ENCODE measurements around the gene CXCR3.
"Not testable (repeated sequence)": the region's sequence is repeated elsewhere in the genome, so short reads cannot be mapped to it uniquely, and the experiment has no call there.

Gene CXCR3

DNA sequence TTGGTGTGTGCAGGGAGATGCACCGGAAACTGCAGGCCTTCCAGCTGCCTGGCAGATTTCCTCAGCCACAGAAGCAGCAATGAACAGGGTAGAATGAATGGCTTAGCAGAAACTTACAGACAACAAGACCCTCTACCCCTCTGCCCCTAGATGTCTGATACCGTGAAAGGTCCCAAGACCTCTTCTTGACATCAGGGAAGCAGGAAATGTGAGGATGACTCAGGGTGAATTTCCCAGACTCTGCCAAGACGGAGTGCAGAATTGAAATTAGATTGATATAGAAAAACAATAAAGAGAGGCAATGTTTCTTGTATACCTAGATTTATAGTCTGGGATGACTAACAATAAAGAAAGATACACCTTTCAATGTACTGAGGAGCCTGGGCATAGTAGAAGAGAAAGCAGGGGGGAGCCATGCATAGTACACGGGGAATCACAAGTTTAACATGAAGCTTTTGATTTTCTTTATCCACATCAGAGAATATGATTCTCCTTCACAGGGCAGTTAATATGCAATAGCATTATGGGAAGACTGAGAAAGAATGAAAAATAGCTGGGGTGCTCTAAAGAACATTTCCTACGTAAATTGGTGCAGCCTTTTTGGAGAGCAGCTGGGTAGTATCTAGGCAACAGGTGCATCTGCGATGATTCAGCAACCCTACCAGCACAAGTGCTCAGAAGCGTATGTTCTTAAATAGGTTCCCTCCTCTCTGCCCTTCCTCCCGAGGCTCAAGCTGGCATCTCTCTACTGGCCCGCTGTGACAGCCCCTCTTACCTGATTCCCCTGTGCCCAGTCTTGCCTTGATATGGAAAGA, 18.3 kb upstream of the CXCR3 start:
- DNase-seq = no peak

DNA sequence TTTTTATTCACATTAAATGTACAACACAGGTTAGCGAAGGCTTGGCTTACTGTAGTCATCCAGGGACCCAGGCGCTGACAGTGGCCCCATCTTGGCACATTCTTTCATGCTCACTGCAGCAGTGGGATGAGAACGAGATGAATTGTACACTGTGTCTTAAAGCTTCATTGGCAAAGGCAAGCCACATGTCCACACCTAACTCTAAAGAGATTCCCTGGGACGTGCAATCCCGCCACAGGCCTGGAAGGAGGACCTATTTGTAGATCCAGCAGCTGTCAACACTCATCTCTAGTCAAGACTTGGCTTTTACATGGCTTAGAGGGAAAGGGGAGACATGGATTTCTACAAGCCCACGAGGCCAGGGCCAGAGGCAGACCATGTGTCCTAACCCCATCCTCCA, 16.1 kb upstream of the CXCR3 start:
- DNase-seq = no peak

DNA sequence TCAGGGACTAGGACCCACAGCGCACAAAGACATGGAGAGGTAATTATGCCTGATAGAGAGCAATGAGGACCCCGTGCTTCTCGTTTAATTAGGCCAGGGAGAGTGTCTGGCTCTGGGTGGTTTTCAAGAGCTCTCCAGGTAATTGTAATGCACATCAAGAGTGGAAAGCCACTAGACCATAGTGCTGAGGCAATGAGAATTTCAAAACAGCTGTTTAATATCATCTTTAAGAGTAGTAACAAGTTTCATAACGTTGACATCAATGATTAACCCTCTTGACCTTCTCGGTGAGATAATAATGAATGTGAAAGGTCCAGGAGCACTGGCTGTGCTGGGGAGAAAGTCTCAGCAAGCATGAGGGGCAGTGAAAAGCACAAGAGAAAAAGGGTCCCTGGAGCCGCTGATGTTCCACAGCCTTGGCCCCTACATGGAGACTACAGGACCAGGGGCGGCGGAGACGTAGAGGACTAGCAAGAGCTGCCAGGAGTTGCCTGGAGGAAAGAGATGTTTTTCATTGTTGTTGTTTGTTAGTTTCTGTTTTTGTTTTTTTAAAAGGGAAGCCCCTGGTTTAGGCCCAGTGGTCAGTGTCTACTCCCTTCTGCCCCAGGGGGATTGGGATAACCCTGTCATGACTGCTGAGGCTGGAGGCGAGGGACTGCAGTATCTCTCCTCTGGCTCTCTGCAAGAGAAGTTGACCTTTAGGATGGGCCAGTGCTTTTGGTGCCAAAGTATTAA, 14.8 kb upstream of the CXCR3 start:
- no peak for DNase-seq

DNA sequence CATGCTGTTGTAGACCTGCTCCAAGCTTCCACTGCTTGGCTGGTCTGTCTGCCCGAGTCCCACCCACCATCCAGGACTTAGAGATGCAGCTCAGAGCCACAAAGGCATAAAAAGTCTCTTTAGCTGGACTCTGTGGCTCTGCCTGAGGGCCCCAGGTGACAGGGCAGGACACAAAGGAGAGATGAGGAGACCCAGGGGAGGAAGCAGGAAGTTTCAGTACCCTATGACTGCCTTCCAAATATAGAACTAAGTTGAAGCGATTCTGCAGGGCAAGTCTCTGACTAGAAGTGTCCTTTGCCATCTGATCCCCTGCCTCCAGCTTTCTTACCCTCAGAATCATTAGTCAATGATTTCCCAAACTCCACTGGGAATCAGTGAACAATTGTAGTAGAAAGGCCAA, 11.2 kb upstream of the CXCR3 start:
- DNase-seq = no peak

DNA sequence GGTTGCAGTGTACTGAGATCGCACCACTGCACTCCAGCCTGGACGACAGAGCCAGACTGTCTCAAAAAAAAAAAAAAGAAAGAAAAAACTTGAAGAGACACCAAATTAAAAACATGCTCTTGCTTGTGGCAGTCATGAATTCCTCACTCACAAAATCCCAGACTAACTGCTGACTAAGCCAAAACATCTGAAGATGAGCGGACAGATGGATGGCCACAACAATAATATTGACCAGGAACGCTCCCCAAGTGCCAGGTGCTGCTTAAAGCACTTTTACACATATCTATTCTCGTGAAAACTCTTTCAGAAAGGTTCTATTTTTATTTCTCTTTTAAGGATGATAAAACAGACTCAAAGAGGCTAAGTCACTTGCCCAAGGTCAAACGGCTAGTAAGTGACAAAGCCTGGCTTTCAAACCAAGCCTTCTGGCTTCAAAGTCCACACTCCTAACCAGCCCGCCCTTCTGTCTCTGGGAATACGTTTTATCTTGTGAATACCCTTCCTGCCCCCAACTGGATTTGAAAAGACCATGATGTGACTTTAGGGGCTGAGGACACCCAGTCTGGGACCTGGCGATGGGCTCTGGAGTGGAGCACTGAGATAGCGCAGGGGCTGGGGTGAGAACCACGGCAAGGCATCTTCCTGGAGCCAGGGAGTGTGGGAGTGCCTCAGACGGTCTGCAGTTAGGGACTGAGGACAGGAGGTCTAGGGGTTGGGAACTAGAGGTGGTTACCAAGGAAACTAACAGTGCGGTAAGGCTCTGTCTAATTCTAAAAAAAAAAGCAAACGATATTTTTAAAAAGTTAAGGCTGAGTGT, 9.5 kb upstream of the CXCR3 start:
- DNase-seq = no peak

DNA sequence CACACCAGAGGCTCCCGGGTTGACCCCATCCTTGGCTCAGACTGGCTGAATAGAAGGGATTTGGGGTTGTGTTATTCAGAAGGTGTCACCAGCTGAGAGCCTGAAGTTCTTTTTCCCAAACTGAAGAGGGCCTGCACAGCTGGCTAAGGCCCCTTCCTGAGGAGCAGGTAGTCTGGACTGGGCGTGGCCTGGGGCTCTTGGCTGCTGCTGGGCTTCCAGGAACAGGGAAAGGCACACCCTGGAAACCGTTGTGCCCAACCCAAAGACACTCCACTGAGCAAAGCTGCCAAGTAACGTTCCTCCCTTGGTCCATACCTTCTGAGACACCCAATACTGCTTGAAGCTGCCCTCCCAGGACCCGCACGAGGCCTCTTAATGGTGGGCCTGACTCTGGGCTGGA, 8.3 kb upstream of the CXCR3 start:
- DNase-seq = no peak

DNA sequence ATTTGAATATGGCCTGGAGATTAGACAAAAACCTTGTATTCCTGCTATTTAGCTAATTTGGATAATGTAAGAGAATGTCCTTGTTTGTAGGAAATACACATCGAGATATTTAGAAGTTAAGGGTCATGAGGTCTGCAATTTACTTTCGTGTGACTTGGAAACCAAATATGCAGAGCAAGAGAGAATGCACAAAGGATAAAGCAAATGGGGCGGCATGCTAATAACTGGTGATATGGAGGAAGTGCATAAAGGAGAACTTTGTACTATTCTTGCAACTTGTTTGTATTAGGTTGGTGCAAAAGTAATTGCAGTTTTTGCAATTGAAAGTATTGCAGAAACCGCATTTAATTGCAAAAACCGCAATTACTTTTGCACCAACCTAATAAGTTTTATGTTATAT, 7.2 kb upstream of the CXCR3 start:
- DNase-seq = no peak

DNA sequence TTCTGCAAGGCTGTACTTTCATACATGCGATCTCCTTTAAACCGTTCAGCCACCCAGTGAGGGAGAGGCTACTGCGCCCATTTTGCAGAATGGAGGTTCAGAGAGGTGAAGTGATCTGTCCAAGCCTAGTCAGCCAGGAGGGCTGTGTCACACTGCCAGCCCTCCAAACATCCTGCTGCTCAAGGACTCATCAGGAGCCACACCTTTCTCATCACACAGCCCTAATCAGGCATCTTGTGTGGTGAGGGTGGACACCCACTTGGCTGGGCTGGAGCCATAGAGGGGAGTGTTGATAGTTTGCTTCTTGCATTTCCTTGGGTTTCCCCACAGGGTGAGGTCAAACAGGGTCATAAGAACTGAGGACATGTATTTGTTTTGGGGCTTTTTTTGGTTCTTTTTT, 5.4 kb upstream of the CXCR3 start:
- DNase-seq = no peak

DNA sequence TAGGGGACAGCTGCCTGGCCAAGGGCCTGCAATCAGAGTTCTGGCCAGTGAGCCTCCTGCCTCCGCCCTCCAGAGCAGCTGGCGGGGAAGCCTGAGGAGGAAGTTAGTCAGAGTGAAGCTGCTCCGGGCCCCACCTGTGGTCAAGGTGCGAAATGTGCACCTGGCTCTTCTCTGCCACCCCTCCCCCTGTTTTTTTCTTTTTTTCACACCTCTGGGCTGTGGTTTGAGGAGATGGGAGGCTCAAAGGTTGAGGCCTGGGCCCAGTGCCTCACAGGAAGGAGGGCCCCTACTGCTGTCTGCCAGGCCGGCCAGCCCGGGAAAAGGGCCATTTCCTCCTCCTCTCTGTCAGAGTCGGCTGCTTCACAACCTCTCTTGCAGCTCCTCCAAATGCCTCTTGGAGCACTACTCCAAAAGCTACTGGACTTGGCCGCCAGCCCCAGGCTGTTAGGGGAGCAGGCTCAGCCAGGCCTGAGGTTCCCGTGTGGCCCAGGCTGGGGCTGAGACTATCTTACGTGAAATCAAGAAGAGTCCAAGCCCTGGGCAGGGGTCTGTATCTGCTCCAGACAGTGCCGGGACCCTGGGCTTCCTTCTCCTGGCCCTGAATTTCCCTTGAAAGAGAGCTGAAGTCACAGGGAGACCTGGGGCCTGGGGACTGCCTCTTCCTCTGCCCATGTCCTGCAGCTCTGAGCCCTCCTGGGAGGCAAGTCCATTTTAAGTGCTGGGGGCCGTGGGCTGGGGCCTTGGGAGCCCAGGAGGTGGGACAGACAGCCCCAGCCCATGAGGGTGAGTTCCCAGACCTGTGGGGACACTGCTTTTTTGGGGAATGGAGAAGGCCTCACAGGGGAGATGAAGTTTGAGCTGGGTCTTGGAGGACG, 4.5 kb upstream of the CXCR3 start:
- DNase-seq = peak; percentile 61

DNA sequence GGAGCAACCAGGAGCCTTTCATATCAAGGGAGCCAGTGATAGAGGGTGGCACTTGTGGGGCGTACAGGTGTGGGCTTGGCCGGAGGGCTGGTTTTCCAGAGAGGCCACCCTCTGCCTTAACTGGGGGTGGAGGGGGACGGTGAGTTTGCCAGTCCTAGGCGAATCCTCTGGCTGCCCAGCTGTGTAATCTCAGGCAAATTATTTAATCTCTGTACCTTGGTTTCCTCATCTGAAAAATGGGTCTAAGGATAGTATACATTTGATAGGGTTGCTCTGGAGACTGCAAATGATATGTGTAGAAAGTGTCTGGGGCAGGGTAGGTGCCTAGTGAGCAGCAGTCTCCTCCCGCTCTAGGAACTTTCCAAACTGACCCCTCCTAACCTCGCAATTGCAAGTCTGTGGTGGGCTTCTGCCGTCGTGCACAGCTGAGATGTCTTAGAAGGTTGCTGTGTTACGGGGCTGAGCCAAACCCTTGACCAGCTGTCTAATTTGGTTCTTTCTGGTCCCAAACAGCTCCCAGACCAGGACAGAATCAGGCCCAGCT, 3.8 kb upstream of the CXCR3 start:
- no peak for DNase-seq

DNA sequence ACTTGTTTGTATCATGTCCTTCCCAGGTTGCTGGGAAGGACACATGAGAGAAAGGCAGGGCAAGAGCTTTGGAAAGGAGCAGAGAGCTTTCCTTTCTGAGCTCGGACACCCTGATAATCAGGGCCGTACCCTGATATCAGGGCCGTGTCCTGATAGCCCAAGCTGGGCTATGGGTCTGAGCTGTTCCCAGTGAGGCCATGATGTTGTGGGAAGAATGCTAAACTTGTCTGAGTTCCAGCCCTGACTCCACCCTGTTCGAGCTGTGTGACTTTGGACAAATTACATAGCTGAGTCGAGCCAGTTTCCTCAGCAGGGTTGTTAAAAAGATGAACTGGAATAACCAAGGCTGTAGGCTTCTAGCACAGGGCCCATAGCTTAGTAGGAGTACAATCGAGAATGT, 3.3 kb upstream of the CXCR3 start:
- DNase-seq = no peak

DNA sequence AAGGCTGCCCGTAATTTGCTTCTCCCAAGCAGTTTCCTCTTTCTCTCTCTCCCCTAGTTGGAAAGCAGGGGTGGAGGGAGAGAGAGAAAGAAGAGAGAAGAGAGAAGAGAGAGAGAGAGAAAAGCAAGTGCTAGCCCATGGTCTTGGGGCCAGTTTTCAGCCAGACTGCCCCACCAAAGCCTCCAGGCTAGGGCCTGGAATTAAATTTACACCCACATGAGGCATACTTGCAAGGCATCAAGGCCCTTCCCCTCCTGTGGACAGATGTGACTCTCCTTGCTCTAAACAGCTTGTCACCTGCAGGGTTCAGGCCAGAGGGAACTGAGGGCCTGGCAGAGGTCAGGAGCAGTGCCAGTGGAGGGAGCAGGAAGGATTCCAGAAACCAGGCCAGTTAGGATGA, 1.7 kb upstream of the CXCR3 start:
- no peak for DNase-seq

DNA sequence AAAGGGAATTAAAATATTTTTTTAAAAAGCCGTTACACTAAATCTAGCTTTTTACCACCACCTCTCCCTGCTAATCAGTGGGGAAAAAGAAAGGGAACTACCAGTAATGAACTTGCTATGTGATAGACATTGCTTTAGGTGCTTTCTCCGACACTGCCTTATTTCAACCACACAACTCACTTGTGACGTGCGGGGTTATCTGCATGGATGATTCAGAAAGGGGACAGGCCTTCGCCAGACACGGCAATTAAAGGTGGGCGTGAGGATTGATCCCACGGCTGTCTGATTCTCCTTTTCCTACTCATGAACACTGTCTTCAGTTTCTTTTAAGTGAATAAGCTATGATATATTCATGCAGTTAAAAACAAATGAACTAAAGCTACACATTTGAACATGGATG, 882 bp upstream of the CXCR3 start:
- no peak for DNase-seq

DNA sequence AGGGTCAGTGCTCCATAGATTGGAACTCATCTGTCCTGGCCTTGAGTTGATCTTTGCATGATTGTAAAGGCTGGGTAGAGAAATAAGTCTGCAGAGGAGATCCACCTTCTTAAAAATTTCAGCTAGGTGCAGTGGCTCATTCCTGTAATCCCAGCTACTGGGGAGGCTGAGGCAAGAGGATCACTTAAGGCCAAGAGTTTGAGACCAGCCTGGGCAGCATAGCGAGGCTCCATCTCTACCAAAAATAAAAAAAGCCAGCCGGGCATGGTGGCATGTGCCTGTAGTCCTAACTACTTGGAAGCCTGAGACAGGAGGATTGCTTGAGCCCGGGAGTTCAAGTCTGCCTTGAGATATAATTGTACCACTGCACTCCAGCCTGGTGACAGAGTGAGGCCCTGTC, 476 bp upstream of the CXCR3 start:
- DNase-seq = no peak

DNA sequence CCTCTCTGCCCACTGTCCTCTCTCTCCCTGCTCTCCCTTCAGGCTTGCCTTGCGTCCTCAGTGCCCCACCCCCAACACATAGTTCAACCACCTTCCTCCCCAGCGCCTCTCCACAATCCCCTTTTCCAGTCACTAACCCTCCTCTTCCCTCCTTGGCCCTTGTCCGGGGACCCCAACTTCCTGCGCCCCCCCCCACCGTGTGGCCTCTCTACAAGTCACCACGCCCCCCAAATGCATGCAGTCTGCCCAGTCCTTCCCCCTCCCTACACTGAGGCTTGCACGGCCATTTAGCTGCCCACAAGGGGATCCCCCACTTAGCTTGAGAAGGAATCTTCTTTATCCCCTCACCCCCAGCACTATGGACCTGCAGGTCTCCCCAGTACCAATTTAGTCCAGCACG, 569 bp downstream of the CXCR3 start:
- DNase-seq = no peak

DNA sequence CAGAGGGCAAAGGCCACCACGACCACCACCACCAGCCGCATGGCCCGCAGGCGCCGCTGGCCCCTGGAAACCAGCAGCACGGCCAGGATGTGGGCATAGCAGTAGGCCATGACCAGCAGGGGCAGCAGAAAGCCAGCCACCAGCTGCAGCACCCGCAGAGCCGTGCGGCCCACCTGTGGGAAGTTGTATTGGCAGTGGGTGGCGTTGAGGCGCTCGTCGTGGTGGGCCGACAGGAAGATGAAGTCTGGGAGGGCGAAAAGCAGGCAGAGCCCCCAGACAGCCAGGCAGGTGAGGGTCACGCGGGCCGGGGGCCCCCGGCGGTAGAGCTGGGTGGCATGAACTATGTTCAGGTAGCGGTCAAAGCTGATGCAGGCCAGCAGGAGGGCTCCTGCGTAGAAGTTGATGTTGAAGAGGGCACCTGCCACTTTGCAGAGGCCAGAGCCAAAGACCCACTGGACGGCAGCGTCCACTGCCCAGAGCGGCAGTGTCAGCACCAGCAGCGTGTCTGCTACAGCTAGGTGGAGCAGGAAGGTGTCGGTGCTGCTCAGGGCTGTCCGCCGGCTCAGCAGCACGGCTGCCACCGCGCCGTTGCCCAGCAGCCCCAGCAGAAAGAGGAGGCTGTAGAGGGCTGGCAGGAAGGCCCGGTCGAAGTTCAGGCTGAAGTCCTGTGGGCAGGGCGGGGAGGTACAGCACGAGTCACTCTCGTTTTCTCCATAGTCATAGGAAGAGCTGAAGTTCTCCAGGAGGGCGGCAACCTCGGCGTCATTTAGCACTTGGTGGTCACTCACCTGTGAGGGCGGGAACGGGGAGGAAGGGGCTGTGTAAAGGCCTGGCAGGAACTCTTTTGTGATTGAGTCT, 1.4 kb downstream of the CXCR3 start:
- no peak for DNase-seq

DNA sequence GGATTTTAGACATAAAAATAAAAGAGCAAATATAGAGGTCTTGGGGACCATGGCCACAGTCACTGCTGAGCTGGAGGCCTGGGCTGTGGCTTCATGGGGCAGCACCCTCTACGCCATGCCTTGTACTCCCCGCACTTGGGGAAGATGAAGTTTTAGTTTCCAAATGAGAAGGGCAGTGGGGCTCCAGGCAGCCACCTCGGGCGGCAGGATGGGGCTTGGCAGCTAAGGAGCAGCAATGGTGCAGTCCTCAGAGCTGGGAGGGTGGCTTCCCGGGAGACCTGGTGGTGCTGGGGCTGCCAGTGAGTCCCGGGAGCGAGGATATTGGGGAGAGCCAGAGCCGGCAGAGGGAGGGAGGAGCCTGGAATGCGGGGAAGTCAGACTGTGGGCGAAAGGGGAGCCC, 2.4 kb downstream of the CXCR3 start:
- DNase-seq = no peak

DNA sequence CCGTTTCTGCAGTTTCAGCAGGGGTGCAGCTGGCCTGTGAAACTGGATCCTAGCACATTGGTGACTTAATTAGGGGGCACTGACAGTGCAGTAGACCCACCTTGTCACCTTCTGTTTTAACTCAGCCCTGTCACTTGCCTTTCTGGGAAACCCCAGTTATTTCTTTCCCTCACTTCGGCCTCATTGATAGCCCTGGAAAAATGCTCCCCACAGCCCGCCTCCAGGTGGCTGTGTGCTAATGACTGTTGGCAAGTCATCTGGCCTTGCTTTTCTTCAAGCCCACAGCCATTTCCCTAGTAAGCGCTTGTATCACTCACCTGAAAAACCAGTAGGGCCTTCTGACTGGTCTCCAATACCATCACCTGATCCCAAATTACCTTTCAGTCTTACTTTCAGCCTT, 3.3 kb downstream of the CXCR3 start:
- DNase-seq = no peak

DNA sequence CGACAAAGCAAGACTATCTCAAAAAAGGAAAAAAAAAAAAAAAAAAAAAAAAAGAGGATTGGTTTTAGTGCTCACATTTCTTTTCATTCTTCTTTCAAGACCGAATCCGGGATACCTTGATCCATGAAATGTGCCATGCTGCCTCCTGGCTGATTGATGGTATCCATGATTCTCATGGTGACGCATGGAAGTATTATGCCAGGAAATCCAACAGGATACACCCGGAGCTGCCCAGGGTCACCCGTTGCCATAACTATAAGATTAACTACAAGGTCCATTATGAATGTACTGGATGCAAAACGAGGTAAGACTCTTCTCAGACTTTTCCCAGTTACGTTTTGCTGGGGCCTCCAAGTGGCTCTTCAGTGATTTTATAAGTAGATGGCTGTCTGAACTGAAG, 6.1 kb downstream of the CXCR3 start:
- no peak for DNase-seq

DNA sequence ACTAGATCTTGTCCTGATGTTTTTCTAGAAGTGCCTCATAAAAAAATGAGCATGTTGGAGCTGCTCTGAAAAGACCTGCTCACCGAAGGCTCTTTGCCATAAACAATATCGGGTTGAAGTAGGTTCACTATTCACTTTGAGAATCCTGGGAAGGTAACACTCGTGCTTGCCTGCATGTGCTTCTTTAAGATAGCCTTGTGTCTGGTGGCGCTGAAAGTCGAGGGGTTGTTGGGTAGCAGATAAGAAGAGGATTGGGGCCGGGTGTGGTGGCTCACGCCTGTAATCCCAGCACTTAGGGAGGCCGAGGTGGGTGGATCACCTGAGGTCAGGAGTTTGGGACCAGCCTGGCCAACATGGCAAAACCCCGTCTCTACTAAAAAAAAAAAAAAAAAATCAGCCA, 6.6 kb downstream of the CXCR3 start:
- not testable (repeated sequence) for DNase-seq

DNA sequence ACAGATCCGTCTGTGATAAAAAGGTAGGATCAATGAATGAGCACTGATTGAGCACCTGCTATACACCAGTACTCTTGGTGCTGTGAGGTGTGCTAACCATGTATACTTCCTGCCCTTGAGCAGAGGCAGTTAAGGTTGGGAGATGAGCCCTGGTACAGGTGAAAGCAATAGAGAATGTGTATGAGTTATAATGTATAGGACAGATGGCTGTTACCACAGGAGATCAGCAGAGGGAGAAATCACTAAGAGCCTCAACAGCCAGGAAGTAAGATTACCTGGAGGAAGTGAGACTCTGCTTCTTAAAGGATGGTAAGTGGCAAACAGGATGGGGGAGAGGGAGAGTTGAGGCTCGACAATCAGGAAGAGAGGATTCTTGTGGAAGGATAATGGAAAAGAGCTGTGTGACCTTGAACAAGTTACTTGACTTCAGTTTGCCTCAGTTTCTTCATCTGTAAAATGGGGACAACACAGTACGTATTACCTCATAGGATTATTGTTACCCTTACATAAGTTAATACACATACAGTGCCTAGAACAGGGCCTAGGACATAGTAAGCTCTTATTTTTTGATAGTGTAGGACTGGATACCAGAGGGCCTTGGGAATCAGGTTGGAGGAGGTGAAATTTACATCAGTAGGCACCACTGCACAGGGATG, 9.1 kb downstream of the CXCR3 start:
- no peak for DNase-seq

Data from fibroblast of skin of right quadriceps (primary cell).